Heart right ventricle (tissue), 16 donors: ENCODE data around the gene COQ5. TPM values are rescaled to one million over a fixed set of nuclear protein-coding genes. Genes with fewer than 3 reads are reported as not detected.
A peak's percentile ranks its signal among the peaks of the same experiment; 100 is the strongest.

Source experiments
- ATAC-seq, 8 donors: fragments of 200-7000 bp; cut with Tn5 transposase; one replicate each; pipeline ENCODE4 v1.9.1; 2020; ENCODE audit warnings: mild to moderate bottlenecking in 8 of 8, moderate library complexity in 8 of 8, moderate number of reproducible peaks in 1 of 8
- DNase-seq, 2 donors: peaks; one replicate each; pipeline ENCODE4 v3.0.0-alpha.2; 2020
- H3K27ac ChIP-seq, 10 donors: fragments of 200-600 bp; sonication (generic) in 2 of 10; one replicate each; pipeline versions ENCODE4 v1.5.0 to v1.8.0; 2020 to 2022; ENCODE audit warnings: mild to moderate bottlenecking in 3 of 10
- H3K27me3 ChIP-seq, 7 donors: fragments of 200-600 bp; one replicate each; pipeline ENCODE4 v1.8.0; 2021 to 2022; ENCODE audit warnings: mild to moderate bottlenecking in 2 of 7
- H3K36me3 ChIP-seq, 9 donors: fragments of 200-600 bp; sonication (generic) in 1 of 9; one replicate each; pipeline versions ENCODE4 v1.5.0 to v1.8.0; 2020 to 2022; ENCODE audit warnings: mild to moderate bottlenecking in 2 of 9
- H3K4me1 ChIP-seq, 9 donors: fragments of 200-600 bp; sonication (generic) in 1 of 9; one replicate each; pipeline versions ENCODE4 v1.5.0 to v1.8.0; 2020 to 2022; ENCODE audit warnings: mild to moderate bottlenecking in 4 of 9
- H3K4me3 ChIP-seq, 10 donors: fragments of 200-600 bp; sonication (generic) in 2 of 10; one replicate each; pipeline versions ENCODE4 v1.5.0 to v1.8.0; 2020 to 2022; ENCODE audit warnings: mild to moderate bottlenecking in 7 of 10, moderate library complexity in 2 of 10
- H3K9me3 ChIP-seq, 11 donors: fragments of 200-600 bp in 10 of 11; sonication (generic) in 2 of 11; one replicate each; pipeline versions ENCODE4 v1.5.0 to v1.8.0; 2013 to 2022; ENCODE audit warnings: mild to moderate bottlenecking in 2 of 11, control low read depth in 1 of 11, moderate library complexity in 1 of 11
- whole genome bisulfite sequencing, 2 donors: extraction: QIAGEN DNeasy Blood & Tissue Kit; methylation state at CpG; one replicate each; pipeline ENCODE4 v1.1.7; 2013; ENCODE audit warnings: inconsistent platforms in 1 of 2; 5-methylcytosine and 5-hydroxymethylcytosine counted together
- intact Hi-C, 10 donors: fragments of 100-400 bp; cut with DNase I; formaldehyde crosslinking; loops; one replicate each; pipeline versions ENCODE4 v1.11.1 to v1.14.2; 2022
- polyA plus RNA-seq, 2 donors: library from polyadenylated mRNA; stranded (reverse); fragments of 200-250 nt; gene quantifications; one replicate each; pipeline ENCODE4 v1.2.3, GENCODE V29; 2013
- total RNA-seq, 10 donors: library from RNA; stranded (reverse); fragmentation: NEBNext Ultra II Directional in 3 of 10; extraction: Animal tissue kit (Norgen Biotek cat#: 25700) in 3 of 10; gene quantifications; one replicate each; pipeline versions ENCODE4 v1.2.1 to v1.2.4, GENCODE V29; 2021 to 2023
- TF ChIP-seq, protein P1 (sequence below), 9 donors: fragments of 200-600 bp; sonication (generic) in 2 of 9; IDR thresholded peaks; one replicate each; pipeline versions ENCODE4 v1.5.0 to v1.8.0; 2021 to 2022; ENCODE audit warnings: antibody characterized with exemption in 9 of 9, mild to moderate bottlenecking in 5 of 9, moderate library complexity in 1 of 9
- donor health status: Arrhythmogenic right ventricular cardiomyopathy.
- donor health status: ischemic (EF 13 %, LVEDD 7.1; RV severe dilation, severe dysfunction).
- donor health status: healthy with polysubstance abuse.
- donor health status: DM: no; HTN: yes; CAD: no.
- donor health status: DM: no; HTN: no; CAD: no.
- donor health status: ischemic (EF 25% LVEDD 6.9; RV normal size, moderate dysfunction).
- donor health status: ischemic (EF 25% LVEDD 5.7; RV mildly dilated, moderate dysfunction).
- donor health status: healthy.
- donor health status: DM: yes; HTN: yes; CAD: no.
- donor health status: Ischemic cardiomyopathy.
- donor health status: ischemic (EF 35%, LVEDD 5.7; RV mildly dilated, moderate dysfunction).
- donor health status: nonischemic (EF 11% LVEDD 7.7; RV severe dilation, severe dysfunction).
- donor health status: DM: yes; HTN: yes; CAD: no.
- donor health status: PGD.
- donor health status: ischemic (EF 29% LVEDD 5.4; RV normal size, mild dysfunction).
- donor health status: nonischemic (EF 23%, LVEDD 6.1; RV moderate dilation, normal function).

COQ5 gene
- total and polyA plus RNA-seq, 12 donors: 32.0 to 64.5 (median 43.6) TPM

- Histone ChIP-seq H3K36me3 (peaks cover 0 to 64% (median 0%) of the 10 kb centered on the region in 9 donors), H3K27me3 (no peaks in the 10 kb centered on the region), H3K9me3 (no peaks in the 10 kb centered on the region), H3K27ac (peak overlapping the region; percentile 68 to 99 (median 95)), H3K4me3 (peak overlapping the region in 6 of 10 donors; percentile 2 to 98 (median 92)), H3K4me1 (peaks cover 27 to 92% (median 85%) of the 10 kb centered on the region in 9 donors)
- WGBS, 2 donors: 30 to 44% methylated on average over 1 of the region's 1 CpG
- intact Hi-C loops: loop anchor here in 1 of 10 donors (5.0 kb wide), 1 partner anchor 42 kb away; the partner anchor contains the start of gene DYNLL1
- DNase-seq (no peak), ATAC-seq (peak in 3 of 8 donors; percentile 31 to 54 (median 48))
- TF ChIP-seq, protein P1, sequence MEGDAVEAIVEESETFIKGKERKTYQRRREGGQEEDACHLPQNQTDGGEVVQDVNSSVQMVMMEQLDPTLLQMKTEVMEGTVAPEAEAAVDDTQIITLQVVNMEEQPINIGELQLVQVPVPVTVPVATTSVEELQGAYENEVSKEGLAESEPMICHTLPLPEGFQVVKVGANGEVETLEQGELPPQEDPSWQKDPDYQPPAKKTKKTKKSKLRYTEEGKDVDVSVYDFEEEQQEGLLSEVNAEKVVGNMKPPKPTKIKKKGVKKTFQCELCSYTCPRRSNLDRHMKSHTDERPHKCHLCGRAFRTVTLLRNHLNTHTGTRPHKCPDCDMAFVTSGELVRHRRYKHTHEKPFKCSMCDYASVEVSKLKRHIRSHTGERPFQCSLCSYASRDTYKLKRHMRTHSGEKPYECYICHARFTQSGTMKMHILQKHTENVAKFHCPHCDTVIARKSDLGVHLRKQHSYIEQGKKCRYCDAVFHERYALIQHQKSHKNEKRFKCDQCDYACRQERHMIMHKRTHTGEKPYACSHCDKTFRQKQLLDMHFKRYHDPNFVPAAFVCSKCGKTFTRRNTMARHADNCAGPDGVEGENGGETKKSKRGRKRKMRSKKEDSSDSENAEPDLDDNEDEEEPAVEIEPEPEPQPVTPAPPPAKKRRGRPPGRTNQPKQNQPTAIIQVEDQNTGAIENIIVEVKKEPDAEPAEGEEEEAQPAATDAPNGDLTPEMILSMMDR (IDR thresholded peaks at IDR 0.05): no peak
Measured at GRCh38 chr12:120539303-120539702, 10.3 kb upstream of the COQ5 start.

DNA sequence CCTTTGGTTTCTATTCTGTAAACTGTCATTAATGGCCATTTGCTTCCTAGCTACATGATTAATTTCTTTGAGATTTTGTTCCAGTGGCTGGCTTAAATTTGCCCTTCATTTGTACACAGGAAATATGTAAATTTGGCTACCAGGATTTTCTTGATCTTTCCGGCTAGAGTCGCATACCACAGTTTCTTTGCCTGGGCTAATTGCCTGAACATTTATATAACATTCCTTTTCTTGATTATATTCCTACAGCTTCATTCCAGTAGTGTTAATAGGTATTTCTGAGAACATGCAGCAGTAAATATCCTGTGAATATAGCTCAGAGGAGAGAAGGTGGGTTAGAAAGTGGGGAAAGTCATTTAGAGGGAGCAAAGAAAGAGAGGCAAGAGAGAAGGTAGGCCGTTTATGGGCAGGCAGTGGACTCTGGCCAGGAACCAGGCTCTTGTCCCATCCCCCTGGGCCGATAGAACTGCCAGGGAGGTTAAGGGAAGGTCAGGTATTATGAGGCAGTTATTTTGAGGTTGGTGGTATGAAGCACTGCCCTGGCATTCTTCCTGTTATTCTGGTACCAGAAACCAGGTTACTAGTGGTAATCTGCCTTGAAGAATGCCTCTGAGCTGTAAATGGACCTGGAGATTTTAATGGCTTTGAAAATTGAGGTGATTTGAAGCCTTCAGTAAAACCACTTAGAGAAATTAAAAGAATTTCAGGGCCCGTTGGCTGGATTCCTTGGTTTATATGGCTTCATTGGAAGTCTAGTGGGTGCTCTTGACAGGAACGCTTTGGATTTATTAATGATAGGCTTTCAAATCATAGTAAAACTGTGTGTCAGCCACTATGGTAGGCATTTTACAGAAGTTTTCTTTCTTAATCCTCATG, 9.6 kb upstream of the COQ5 start:
- ATAC-seq (peak; percentile 60 to 89 (median 80)), DNase-seq (peak; percentile 59 to 81)
- Histone ChIP-seq H3K9me3 (no peaks in the 10 kb centered on the region), H3K27ac (peak overlapping the region; percentile 68 to 99 (median 95)), H3K4me3 (peak overlapping the region in 9 of 10 donors; percentile 17 to 98 (median 95)), H3K36me3 (peaks cover 0 to 56% (median 0%) of the 10 kb centered on the region in 9 donors), H3K27me3 (no peaks in the 10 kb centered on the region), H3K4me1 (peaks cover 27 to 87% (median 78%) of the 10 kb centered on the region in 9 donors)
- WGBS, 2 donors: 10 to 12% methylated on average over 6 of the region's 6 CpGs
- intact Hi-C loops: loop anchor here in 1 of 10 donors (5.0 kb wide), 1 partner anchor 41 kb away; the partner anchor contains the start of gene DYNLL1
- TF ChIP-seq, protein P1 (IDR thresholded peaks at IDR 0.05): no peak

DNA sequence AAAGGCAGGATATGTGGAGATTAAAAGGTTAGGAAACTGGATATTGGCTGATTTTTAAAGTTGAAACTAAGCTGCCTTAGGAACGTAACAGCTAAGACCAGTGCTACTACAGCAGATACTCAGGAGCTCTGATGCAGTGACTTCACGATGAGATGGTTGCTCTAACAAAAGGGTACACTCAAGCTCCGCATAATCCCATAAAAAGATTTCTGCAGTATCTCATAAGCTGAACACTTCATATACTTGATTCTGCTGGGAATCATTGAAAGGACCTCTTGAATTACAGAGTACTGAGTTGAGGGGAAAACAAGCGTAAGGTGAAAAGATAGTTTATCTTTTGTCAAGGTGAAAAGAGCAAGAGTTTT, 8.9 kb upstream of the COQ5 start:
- H3K36me3 ChIP-seq: peaks cover 0 to 50% (median 0%) of the 10 kb centered on the region in 9 donors
- DNase-seq (no peak), ATAC-seq (no peak)
- TF ChIP-seq, protein P1 (IDR thresholded peaks at IDR 0.05): no peak
- H3K4me1 ChIP-seq: peaks cover 27 to 80% (median 73%) of the 10 kb centered on the region in 9 donors
- intact Hi-C loops: loop anchor here in 1 of 10 donors (5.0 kb wide), 1 partner anchor 41 kb away; the partner anchor contains the start of gene DYNLL1
- peak overlapping the region in 9 of 10 donors; percentile 17 to 98 (median 95) for H3K4me3 ChIP-seq
- no peaks in the 10 kb centered on the region for H3K27me3 ChIP-seq
- H3K9me3 ChIP-seq: no peaks in the 10 kb centered on the region
- 29 to 43% methylated on average over 4 of the region's 4 CpGs for WGBS, 2 donors
- H3K27ac ChIP-seq: peak overlapping the region; percentile 68 to 99 (median 95)

- intact Hi-C loops: loop anchor here in 1 of 10 donors (5.0 kb wide), 1 partner anchor 39 kb away; the partner anchor contains the start of gene DYNLL1
- H3K27ac ChIP-seq: peak overlapping the region in 9 of 10 donors; percentile 68 to 99 (median 95)
- 35 to 42% methylated on average over 13 of the region's 13 CpGs for WGBS, 2 donors
- no peak for DNase-seq
- H3K9me3 ChIP-seq: no peaks in the 10 kb centered on the region
- H3K4me3 ChIP-seq: peak overlapping the region; percentile 50 to 98 (median 92)
- no peak for ATAC-seq
- TF ChIP-seq, protein P1 (IDR thresholded peaks at IDR 0.05): no peak
- H3K4me1 ChIP-seq: peaks cover 24 to 65% (median 59%) of the 10 kb centered on the region in 9 donors
- peaks cover 0 to 34% (median 0%) of the 10 kb centered on the region in 9 donors for H3K36me3 ChIP-seq
- no peaks in the 10 kb centered on the region for H3K27me3 ChIP-seq
Measured at GRCh38 chr12:120536064-120536791, 7.3 kb upstream of the COQ5 start.
